Measurements from ENCODE around the gene TEAD3.

- no peak for TF ChIP-seq POLR2A (IDR thresholded peaks at IDR 0.05; ENCODE audit: low read depth, low read length)
- TF ChIP-seq CTCF (conservative IDR thresholded peaks at IDR 0.05; ENCODE audit: low read depth, low read length): no peak
- TF ChIP-seq SMC3 (IDR thresholded peaks at IDR 0.05; ENCODE audit: low read depth, low read length): no peak
- TF ChIP-seq CHD1 (IDR thresholded peaks at IDR 0.05; ENCODE audit: low read depth, low read length): no peak
- no peak for TF ChIP-seq RAD21 (IDR thresholded peaks at IDR 0.05; ENCODE audit: low read length)
- no peak for TF ChIP-seq RCOR1 (IDR thresholded peaks at IDR 0.05; ENCODE audit: insufficient replicate concordance, low read length)
- TF ChIP-seq ELK1 (IDR thresholded peaks at IDR 0.05; ENCODE audit: borderline replicate concordance, low read depth, low read length): no peak
Observed at GRCh38 chr6:35468980-35469750, 27.7 kb downstream of the TEAD3 start.
